ENCODE measurements around the gene CASD1.

The CASD1 gene

GRCh38 chr7:94513565-94513860 lies 3.9 kb downstream of the CASD1 start:
- DNase-seq = no peak

- no peak for DNase-seq
Measured at GRCh38 chr7:94514140-94514889, 4.7 kb downstream of the CASD1 start.

- no peak for DNase-seq
Measured at GRCh38 chr7:94514917-94515316, 5.3 kb downstream of the CASD1 start.

- DNase-seq = no peak
Measured at GRCh38 chr7:94525923-94526322, 16.3 kb downstream of the CASD1 start.

- peak; percentile 50 for DNase-seq
Measured at GRCh38 chr7:94529516-94529915, 19.9 kb downstream of the CASD1 start.

- no peak for DNase-seq
Measured at GRCh38 chr7:94530109-94530508, 20.5 kb downstream of the CASD1 start.

GRCh38 chr7:94532676-94533075 lies 23.1 kb downstream of the CASD1 start:
- no peak for DNase-seq

- peak; percentile 29 for DNase-seq
Measured at GRCh38 chr7:94540428-94540827, 30.8 kb downstream of the CASD1 start.

- DNase-seq = no peak
Measured at GRCh38 chr7:94547126-94547525, 37.5 kb downstream of the CASD1 start.

- DNase-seq = no peak
Measured at GRCh38 chr7:94556028-94556427, 46.4 kb downstream of the CASD1 start.

GRCh38 chr7:94557215-94557614 lies 47.6 kb downstream of the CASD1 start:
- no peak for DNase-seq

GRCh38 chr7:94559972-94560371 lies 50.4 kb downstream of the CASD1 start:
- no peak for DNase-seq

- peak; percentile 94 for DNase-seq
Measured at GRCh38 chr7:94561841-94562514, 52.4 kb downstream of the CASD1 start.

GRCh38 chr7:94562525-94562924 lies 52.9 kb downstream of the CASD1 start:
- peak; percentile 48 for DNase-seq

- DNase-seq = no peak
Measured at GRCh38 chr7:94565247-94565894, 55.8 kb downstream of the CASD1 start.

GRCh38 chr7:94567396-94567795 lies 57.8 kb downstream of the CASD1 start:
- DNase-seq = no peak

GRCh38 chr7:94571816-94572215 lies 62.2 kb downstream of the CASD1 start:
- DNase-seq = no peak

GRCh38 chr7:94575646-94576045 lies 66.0 kb downstream of the CASD1 start:
- no peak for DNase-seq

GRCh38 chr7:94576316-94576715 lies 66.7 kb downstream of the CASD1 start:
- no peak for DNase-seq

- DNase-seq = no peak
Measured at GRCh38 chr7:94577357-94577756, 67.7 kb downstream of the CASD1 start.

- peak; percentile 36 for DNase-seq
Measured at GRCh38 chr7:94578614-94579013, 69.0 kb downstream of the CASD1 start.

GRCh38 chr7:94579470-94579869 lies 69.9 kb downstream of the CASD1 start:
- no peak for DNase-seq

GRCh38 chr7:94580601-94581000 lies 71.0 kb downstream of the CASD1 start:
- peak; percentile 39 for DNase-seq

GRCh38 chr7:94584113-94584512 lies 74.5 kb downstream of the CASD1 start:
- DNase-seq = no peak

Data from NCI-H226 (cell line).